ENCODE results near the gene SMYD5.

The SMYD5 gene

GRCh38 chr2:73208258-73208657, 5.8 kb upstream of the SMYD5 start:
- DNase-seq: no peak

GRCh38 chr2:73210019-73210418, 4.0 kb upstream of the SMYD5 start:
- DNase-seq: no peak

GRCh38 chr2:73210696-73211095, 3.3 kb upstream of the SMYD5 start:
- no peak for DNase-seq

GRCh38 chr2:73212098-73212447, 2.0 kb upstream of the SMYD5 start:
- no peak for DNase-seq

GRCh38 chr2:73212448-73213176, 1.4 kb upstream of the SMYD5 start:
- peak; percentile 66 for DNase-seq

- no peak for DNase-seq
Measured at GRCh38 chr2:73215254-73215653, 1.2 kb downstream of the SMYD5 start.

GRCh38 chr2:73217160-73217559, 3.1 kb downstream of the SMYD5 start:
- DNase-seq: no peak

- DNase-seq: no peak
Measured at GRCh38 chr2:73217826-73218225, 3.8 kb downstream of the SMYD5 start.

- DNase-seq: no peak
Measured at GRCh38 chr2:73218298-73218697, 4.3 kb downstream of the SMYD5 start.

GRCh38 chr2:73223821-73224220, 9.8 kb downstream of the SMYD5 start:
- no peak for DNase-seq

GRCh38 chr2:73225513-73226360, 11.7 kb downstream of the SMYD5 start:
- DNase-seq: no peak

- no peak for DNase-seq
Measured at GRCh38 chr2:73227086-73227485, 13.0 kb downstream of the SMYD5 start.

GRCh38 chr2:73228631-73229030, 14.6 kb downstream of the SMYD5 start:
- no peak for DNase-seq

GRCh38 chr2:73232403-73233153, 18.5 kb downstream of the SMYD5 start:
- no peak for DNase-seq

- DNase-seq: peak; percentile 100
Measured at GRCh38 chr2:73233154-73233931, 19.3 kb downstream of the SMYD5 start, which contains the start of gene PRADC1. TSS of gene PRADC1 (minus strand) at chr2:73233239. CDS start at chr2:73233160, 79 bp downstream.

- peak; percentile 94 for DNase-seq
Measured at GRCh38 chr2:73233932-73234832, 20.1 kb downstream of the SMYD5 start, which contains the start of gene CCT7. TSS of gene CCT7 (plus strand) at chr2:73234308. CDS start at chr2:73234379, 71 bp downstream.

GRCh38 chr2:73235315-73236028, 21.4 kb downstream of the SMYD5 start:
- no peak for DNase-seq

GRCh38 chr2:73237168-73237567, 23.1 kb downstream of the SMYD5 start:
- DNase-seq: no peak

- DNase-seq: no peak
Measured at GRCh38 chr2:73238149-73238548, 24.1 kb downstream of the SMYD5 start.

GRCh38 chr2:73238976-73239375, 24.9 kb downstream of the SMYD5 start:
- DNase-seq: no peak

- no peak for DNase-seq
Measured at GRCh38 chr2:73239776-73240175, 25.7 kb downstream of the SMYD5 start.

Data from femur (tissue), 1 donor.